HG02798 (cell line): ENCODE measurements around the gene BRD3OS.

Experiments used
- ATAC-seq: cut with Tn5 transposase; IDR thresholded peaks from one replicate; pipeline ENCODE4 v1.9.1; 2021; ENCODE audit warnings: mild to moderate bottlenecking; ENCODE audit not compliant: unreplicated experiment, poor library complexity

BRD3OS gene

GRCh38 chr9:134048582-134048968 lies 23.3 kb downstream of the BRD3OS start:
- no peak for ATAC-seq

GRCh38 chr9:134049236-134049635 lies 24.0 kb downstream of the BRD3OS start:
- no peak for ATAC-seq

- no peak for ATAC-seq
Measured at GRCh38 chr9:134049772-134050588, 24.7 kb downstream of the BRD3OS start.

GRCh38 chr9:134050726-134051125 lies 25.4 kb downstream of the BRD3OS start:
- ATAC-seq, result no peak

GRCh38 chr9:134051319-134051718 lies 26.0 kb downstream of the BRD3OS start:
- ATAC-seq, result no peak

GRCh38 chr9:134052491-134052890 lies 27.2 kb downstream of the BRD3OS start:
- ATAC-seq, result no peak

GRCh38 chr9:134052941-134053340 lies 27.7 kb downstream of the BRD3OS start:
- ATAC-seq, result no peak

- ATAC-seq, result no peak
Measured at GRCh38 chr9:134053401-134053871, 28.2 kb downstream of the BRD3OS start.

- ATAC-seq, result no peak
Measured at GRCh38 chr9:134053941-134054761, 28.9 kb downstream of the BRD3OS start.

GRCh38 chr9:134054891-134055811 lies 29.9 kb downstream of the BRD3OS start:
- ATAC-seq, result no peak

- no peak for ATAC-seq
Measured at GRCh38 chr9:134055981-134056461, 30.7 kb downstream of the BRD3OS start.

GRCh38 chr9:134056483-134057306 lies 31.4 kb downstream of the BRD3OS start:
- no peak for ATAC-seq

GRCh38 chr9:134057307-134057657 lies 32.0 kb downstream of the BRD3OS start:
- ATAC-seq, result no peak

- no peak for ATAC-seq
Measured at GRCh38 chr9:134057751-134058701, 32.7 kb downstream of the BRD3OS start.

- ATAC-seq, result no peak
Measured at GRCh38 chr9:134058716-134059115, 33.4 kb downstream of the BRD3OS start.

GRCh38 chr9:134059188-134059641 lies 33.9 kb downstream of the BRD3OS start:
- ATAC-seq, result no peak

GRCh38 chr9:134059661-134060395 lies 34.5 kb downstream of the BRD3OS start:
- peak; percentile 77 for ATAC-seq

- no peak for ATAC-seq
Measured at GRCh38 chr9:134060546-134060945, 35.3 kb downstream of the BRD3OS start.
